Measurements from ENCODE around the gene STAG3. TPM values are rescaled to one million over a fixed set of nuclear protein-coding genes. Genes with fewer than 3 reads are reported as not detected.

The STAG3 gene
- total and polyA plus RNA-seq, 2 donors (not counting 3 experiments of a cell fraction or from before 2014, with no cell fraction given), result 0.29 to 1.4 TPM

- H3K9ac ChIP-seq (replicated peaks; ENCODE audit: extremely low read depth, insufficient read depth, low read length), result no peak overlapping the region
- no peak overlapping the region for H3K4me2 ChIP-seq (ENCODE audit: insufficient read depth, low read length)
- intact Hi-C loops (cut with micrococcal nuclease) (no loop called here), dilution Hi-C loops (cut with MboI; ENCODE audit: extremely low pct_ligation_motif_present, low sequenced_read_pairs) (no loop called here)
- no peaks in the 10 kb centered on the region for H3K9me3 ChIP-seq (replicated peaks; ENCODE audit: control insufficient read depth, insufficient read depth, low read length)
- FAIRE-seq (no peak), DNase-seq (ENCODE audit: low read depth, low spot score) (no peak)
- peaks cover 0 to 3% of the 10 kb centered on the region in 2 experiments for H3K36me3 ChIP-seq (ENCODE audit: control insufficient read depth in 2 of 2, extremely low read depth in 1 of 2, insufficient read depth in 2 of 2, low read length in 2 of 2)
- POLR2A ChIA-PET, result no interaction called here
- no peak overlapping the region for H2AFZ ChIP-seq (ENCODE audit: low read depth, low read length)
- no peaks in the 10 kb centered on the region for H4K20me1 ChIP-seq (replicated peaks; ENCODE audit: control insufficient read depth, extremely low read depth, insufficient read depth, low read length)
- H3K27me3 ChIP-seq (ENCODE audit: control insufficient read depth in 2 of 2, insufficient read depth in 2 of 2, low read length in 2 of 2), result peaks cover 4 to 9% of the 10 kb centered on the region in 2 experiments
- no peak for TF ChIP-seq POLR2A (IDR thresholded peaks at IDR 0.05; ENCODE audit: low read depth, low read length)
- no peak for TF ChIP-seq MYC (IDR thresholded peaks at IDR 0.05; ENCODE audit: low read depth, low read length)
- no peak for TF ChIP-seq POLR2AphosphoS5 (IDR thresholded peaks at IDR 0.05; ENCODE audit: insufficient read depth, low read depth, low read length)
- no peak for TF ChIP-seq EZH2 (IDR thresholded peaks at IDR 0.05; ENCODE audit: borderline replicate concordance, low read depth, low read length, severe bottlenecking)
- TF ChIP-seq, protein P1, sequence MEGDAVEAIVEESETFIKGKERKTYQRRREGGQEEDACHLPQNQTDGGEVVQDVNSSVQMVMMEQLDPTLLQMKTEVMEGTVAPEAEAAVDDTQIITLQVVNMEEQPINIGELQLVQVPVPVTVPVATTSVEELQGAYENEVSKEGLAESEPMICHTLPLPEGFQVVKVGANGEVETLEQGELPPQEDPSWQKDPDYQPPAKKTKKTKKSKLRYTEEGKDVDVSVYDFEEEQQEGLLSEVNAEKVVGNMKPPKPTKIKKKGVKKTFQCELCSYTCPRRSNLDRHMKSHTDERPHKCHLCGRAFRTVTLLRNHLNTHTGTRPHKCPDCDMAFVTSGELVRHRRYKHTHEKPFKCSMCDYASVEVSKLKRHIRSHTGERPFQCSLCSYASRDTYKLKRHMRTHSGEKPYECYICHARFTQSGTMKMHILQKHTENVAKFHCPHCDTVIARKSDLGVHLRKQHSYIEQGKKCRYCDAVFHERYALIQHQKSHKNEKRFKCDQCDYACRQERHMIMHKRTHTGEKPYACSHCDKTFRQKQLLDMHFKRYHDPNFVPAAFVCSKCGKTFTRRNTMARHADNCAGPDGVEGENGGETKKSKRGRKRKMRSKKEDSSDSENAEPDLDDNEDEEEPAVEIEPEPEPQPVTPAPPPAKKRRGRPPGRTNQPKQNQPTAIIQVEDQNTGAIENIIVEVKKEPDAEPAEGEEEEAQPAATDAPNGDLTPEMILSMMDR (IDR thresholded peaks at IDR 0.05; ENCODE audit: extremely low read depth in 1 of 2, insufficient read depth in 1 of 2, low read depth in 1 of 2, low read length in 2 of 2), result no peak
- TF ChIP-seq FOS (IDR thresholded peaks at IDR 0.05; ENCODE audit: borderline replicate concordance, insufficient read depth, low read length), result no peak
- TF ChIP-seq GATA2 (IDR thresholded peaks at IDR 0.05; ENCODE audit: insufficient read depth, insufficient read length, low read depth, low read length), result no peak
- no peak for TF ChIP-seq MAX (IDR thresholded peaks at IDR 0.05; ENCODE audit: insufficient read depth, insufficient read length)
- TF ChIP-seq JUN (IDR thresholded peaks at IDR 0.05; ENCODE audit: borderline replicate concordance, insufficient read depth, insufficient read length, low read depth), result no peak
- H3K4me1 ChIP-seq (ENCODE audit: control insufficient read depth, extremely low read depth, insufficient read depth, low read length), result peaks cover 19% of the 10 kb centered on the region
- no peak overlapping the region for H3K27ac ChIP-seq (ENCODE audit: insufficient read depth, low read depth, low read length)
- BruUV-seq (replicated peaks), result no TSS peak
- CTCF ChIA-PET, result interaction anchor here (1.4 kb wide), 1 partner anchor 10 kb away, joined by 3 read pairs; no protein-coding TSS in a partner anchor
- H3K4me3 ChIP-seq (replicated peaks in 1 of 3; ENCODE audit: insufficient read depth in 1 of 3, low read depth in 1 of 3, low read length in 3 of 3), result peak overlapping the region in 1 of 3 experiments; percentile 25
- H3K9me1 ChIP-seq (replicated peaks; ENCODE audit: control insufficient read depth, extremely low read depth, insufficient read depth, low read length), result no peaks in the 10 kb centered on the region
- H3K79me2 ChIP-seq (ENCODE audit: control insufficient read depth, insufficient read depth, low read length), result peaks cover 4% of the 10 kb centered on the region
These were observed 5.9 kb upstream of the STAG3 start for GRCh38 chr7:100171840-100172239.

Measured in endothelial cell of umbilical vein (primary cell).